Testis (tissue), 3 donors: Measurements from ENCODE around the gene TMEM38B. TPM values are rescaled to one million over a fixed set of nuclear protein-coding genes. Genes with fewer than 3 reads are reported as not detected.
"Not testable (repeated sequence)": the region's sequence is repeated elsewhere in the genome, so short reads cannot be mapped to it uniquely, and the experiment has no call there.

Experiments
- DNase-seq: peaks from one replicate; pipeline ENCODE4 v3.0.0-alpha.2; 2019
- H3K27ac ChIP-seq, 2 donors: fragments of 200-600 bp; sonication (generic); one replicate each; pipeline ENCODE4 v1.5.1; 2019
- H3K27me3 ChIP-seq: fragments of 200-600 bp; sonication (generic); one replicate; pipeline ENCODE4 v1.5.1; 2019
- H3K36me3 ChIP-seq: fragments of 200-600 bp; sonication (generic); one replicate; pipeline ENCODE4 v1.5.1; 2017; ENCODE audit warnings: low read depth; ENCODE audit errors: missing control alignments
- H3K4me1 ChIP-seq: fragments of 200-600 bp; sonication (generic); one replicate; pipeline ENCODE4 v1.5.1; 2019
- H3K4me3 ChIP-seq, 2 donors: fragments of 200-600 bp; sonication (generic); one replicate each; pipeline ENCODE4 v1.5.1; 2017 to 2019
- H3K9me3 ChIP-seq: fragments of 200-600 bp; sonication (generic); one replicate; pipeline ENCODE4 v1.5.1; 2017
- CTCF ChIP-seq, 3 experiments: fragments of 450-650 bp in 2 of 3; fragments of 200-600 bp in 1 of 3; sonication (generic) in 1 of 3; IDR thresholded peaks; one replicate each; pipeline ENCODE4 v1.5.1; 2016 to 2019; ENCODE audit warnings: antibody characterized with exemption in 3 of 3, mild to moderate bottlenecking in 2 of 3, moderate library complexity in 1 of 3
- POLR2A ChIP-seq: fragments of 450-650 bp; IDR thresholded peaks from one replicate; pipeline ENCODE4 v1.6.1; 2017; ENCODE audit warnings: antibody characterized with exemption, mild to moderate bottlenecking, moderate library complexity
- WGBS, 2 donors: methylation state at CpG; one replicate each; pipeline ENCODE4 v1.1.5; 2018; 5-methylcytosine and 5-hydroxymethylcytosine counted together
- intact Hi-C: fragments of 100-400 bp; cut with DNase I; formaldehyde crosslinking; loops from one replicate; pipeline ENCODE4 v1.15.1; 2023; ENCODE audit warnings: low total_unique reads
- polyA plus RNA-seq: library from polyadenylated mRNA; stranded (reverse); fragments of 350-450 nt; fragmentation: Illumina TruSeq; extraction: RNeasy Lipid Tissue Mini Kit (QIAGEN cat#74804); gene quantifications from one replicate; pipeline ENCODE4 v1.2.3, GENCODE V29; 2014; ENCODE audit warnings: low read depth, low replicate concordance; ENCODE audit not compliant: insufficient read depth
- total RNA-seq, 2 donors: library from RNA; depleted of rRNA; stranded (reverse); fragments of >200 nt; gene quantifications; one replicate each; pipeline ENCODE4 v1.2.3, GENCODE V29; 2016

TMEM38B gene
- total and polyA plus RNA-seq, 3 donors from 2014 or later, result 22.4 to 55.0 (median 29.9) TPM

- DNase-seq, result no peak
- no peaks in the 10 kb centered on the region for H3K9me3 ChIP-seq
- TF ChIP-seq CTCF (IDR thresholded peaks at IDR 0.05), result no peak
- TF ChIP-seq POLR2A, result no peak
- no peaks in the 10 kb centered on the region for H3K27me3 ChIP-seq
- H3K4me3 ChIP-seq, result no peak overlapping the region
- H3K27ac ChIP-seq, result no peak overlapping the region
- H3K4me1 ChIP-seq, result no peaks in the 10 kb centered on the region
- WGBS, 2 donors, result 91 to 95% methylated on average over 1 of the region's 1 CpG
- H3K36me3 ChIP-seq, result no peaks in the 10 kb centered on the region
- intact Hi-C loops, result no loop called here
Observed at GRCh38 chr9:105702207-105702606, 7.9 kb downstream of the TMEM38B start.

- WGBS, 2 donors, result 95 to 98% methylated on average over 4 of the region's 4 CpGs
- intact Hi-C loops, result not testable (repeated sequence)
Observed at GRCh38 chr9:105703638-105704037, 9.3 kb downstream of the TMEM38B start.

GRCh38 chr9:105706156-105706555 lies 11.8 kb downstream of the TMEM38B start:
- DNase-seq, result no peak
- H3K4me3 ChIP-seq, result no peak overlapping the region
- no peak overlapping the region for H3K27ac ChIP-seq
- intact Hi-C loops, result no loop called here
- no peaks in the 10 kb centered on the region for H3K4me1 ChIP-seq
- no peaks in the 10 kb centered on the region for H3K9me3 ChIP-seq
- H3K27me3 ChIP-seq, result no peaks in the 10 kb centered on the region
- H3K36me3 ChIP-seq, result no peaks in the 10 kb centered on the region
- TF ChIP-seq POLR2A (no peak), CTCF (IDR thresholded peaks at IDR 0.05) (no peak)
- 91 to 96% methylated on average over 8 of the region's 8 CpGs for WGBS, 2 donors

More at GRCh38 chr9:105703638-105704037, 9.3 kb downstream of the TMEM38B start:
- H3K4me3 ChIP-seq, DNase-seq, H3K27ac ChIP-seq, H3K4me1 ChIP-seq, H3K27me3 ChIP-seq, H3K9me3 ChIP-seq, H3K36me3 ChIP-seq: not testable (repeated sequence)

GRCh38 chr9:105708405-105708804 lies 14.1 kb downstream of the TMEM38B start:
- 60 to 78% methylated on average over 3 of the region's 3 CpGs for WGBS, 2 donors
- Histone ChIP-seq H3K27me3 (no peaks in the 10 kb centered on the region), H3K4me3 (no peak overlapping the region), H3K4me1 (no peaks in the 10 kb centered on the region), H3K36me3 (no peaks in the 10 kb centered on the region), H3K27ac (no peak overlapping the region), H3K9me3 (no peaks in the 10 kb centered on the region)
- intact Hi-C loops, result no loop called here
- TF ChIP-seq POLR2A, result no peak
- no peak for TF ChIP-seq CTCF (IDR thresholded peaks at IDR 0.05)
- no peak for DNase-seq

- no peaks in the 10 kb centered on the region for H3K4me1 ChIP-seq
- no peak overlapping the region for H3K4me3 ChIP-seq
- H3K27ac ChIP-seq, result no peak overlapping the region
- 95 to 96% methylated on average over 13 of the region's 13 CpGs for WGBS, 2 donors
- intact Hi-C loops, result no loop called here
- no peak for TF ChIP-seq CTCF (IDR thresholded peaks at IDR 0.05)
- no peak for TF ChIP-seq POLR2A
- H3K9me3 ChIP-seq, result no peaks in the 10 kb centered on the region
- no peaks in the 10 kb centered on the region for H3K27me3 ChIP-seq
- DNase-seq, result no peak
- H3K36me3 ChIP-seq, result no peaks in the 10 kb centered on the region
Observed at GRCh38 chr9:105710638-105711037, 16.3 kb downstream of the TMEM38B start.
